HEK293 (cell line): Measurements from ENCODE around the gene ECT2L.

Experiments
- CTCF ChIP-seq: fragments of 450-650 bp; formaldehyde crosslinking; IDR thresholded peaks from 2 replicates; pipeline ENCODE4 v1.5.1; 2016; ENCODE audit warnings: missing biosample characterization, missing genetic modification characterization
- ZBTB20 ChIP-seq: fragments of 450-650 bp; formaldehyde crosslinking; IDR thresholded peaks from 2 replicates; pipeline ENCODE4 v1.5.1; 2016; ENCODE audit warnings: missing biosample characterization, missing genetic modification characterization
- ZBTB6 ChIP-seq: fragments of 450-650 bp; formaldehyde crosslinking; IDR thresholded peaks from 2 replicates; pipeline ENCODE4 v1.5.1; 2017; ENCODE audit warnings: missing biosample characterization, missing genetic modification characterization
- ZNF174 ChIP-seq: fragments of 450-650 bp; formaldehyde crosslinking; IDR thresholded peaks from 2 replicates; pipeline ENCODE4 v1.5.0; 2017; ENCODE audit warnings: missing biosample characterization, mild to moderate bottlenecking, missing genetic modification characterization
- ZNF398 ChIP-seq: fragments of 450-650 bp; formaldehyde crosslinking; IDR thresholded peaks from 2 replicates; pipeline ENCODE4 v1.5.1; 2017; ENCODE audit warnings: missing biosample characterization, missing genetic modification characterization
- ZNF654 ChIP-seq: fragments of 450-650 bp; formaldehyde crosslinking; IDR thresholded peaks from 2 replicates; pipeline ENCODE4 v1.5.1; 2016; ENCODE audit warnings: low read depth, missing biosample characterization, missing genetic modification characterization
- ZNF707 ChIP-seq: fragments of 450-650 bp; formaldehyde crosslinking; IDR thresholded peaks from 2 replicates; pipeline ENCODE4 v1.5.1; 2016; ENCODE audit warnings: missing biosample characterization, missing genetic modification characterization

DNA sequence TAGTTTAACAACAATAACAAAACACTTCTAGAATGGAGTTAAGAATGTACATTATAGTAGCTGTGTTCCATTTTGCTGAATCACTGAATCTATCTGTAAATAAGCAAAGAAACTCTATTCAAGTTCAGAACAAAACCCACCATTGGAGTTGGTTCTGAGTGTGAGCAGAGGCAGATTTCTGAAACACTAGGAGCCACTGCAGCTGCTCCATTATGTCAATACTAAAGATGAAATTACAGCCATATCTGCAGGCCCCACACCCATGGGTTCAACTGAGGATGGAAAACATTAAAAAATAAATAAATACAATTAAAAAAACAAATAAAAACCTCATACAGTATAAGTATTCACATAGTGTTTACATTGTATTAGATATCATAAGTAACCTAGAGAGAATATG, 101.1 kb downstream of the ECT2L start:
- no peak for TF ChIP-seq ZNF654 (tag by site-specific recombination)
- no peak for TF ChIP-seq ZBTB20 (tag by site-specific recombination)
- no peak for TF ChIP-seq ZNF398 (tag by site-specific recombination)
- no peak for TF ChIP-seq CTCF
- TF ChIP-seq ZBTB6 (tag by site-specific recombination), result no peak
- TF ChIP-seq ZNF174 (tag by site-specific recombination), result no peak
- no peak for TF ChIP-seq ZNF707
